ENCODE measurements around the gene METAP1D.
"Not testable (repeated sequence)": the region's sequence is repeated elsewhere in the genome, so short reads cannot be mapped to it uniquely, and the experiment has no call there.

Gene METAP1D

GRCh38 chr2:171999604-172000469 lies at the start of gene METAP1D:
TSS of gene METAP1D (plus strand) at chr2:171999953. CDS start at chr2:171999970, 17 bp downstream.
- H3K27ac ChIP-seq: peak within 1 kb of the TSS in 17 of 21 experiments; percentile 23 to 71 (median 59)
- peak within 1 kb of the TSS; percentile 49 to 66 (median 55) for H3K4me3 ChIP-seq

DNA sequence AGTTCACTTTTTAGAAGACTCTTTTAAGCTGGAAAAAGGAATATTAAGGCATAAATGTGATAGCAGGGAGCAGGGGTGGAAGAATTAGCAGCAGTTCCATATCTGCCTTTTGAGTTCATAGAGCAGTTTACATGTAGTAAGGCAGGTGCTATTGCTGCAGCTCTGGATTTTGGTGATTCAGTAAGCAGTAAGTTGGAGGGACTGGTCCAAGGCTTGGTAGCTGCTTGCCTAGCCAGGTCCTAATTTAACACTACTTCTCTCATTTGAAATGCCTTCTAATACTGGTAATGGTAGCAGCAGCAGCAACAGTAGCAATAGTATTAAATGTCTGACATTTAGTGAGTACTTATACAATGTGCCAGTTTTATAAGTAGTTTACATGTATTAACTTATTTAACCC lies 47.5 kb upstream of the METAP1D start:
- Histone ChIP-seq H3K27ac (no peak overlapping the region), H3K4me3 (no peak overlapping the region)

- Histone ChIP-seq H3K4me3 (no peak overlapping the region), H3K27ac (no peak overlapping the region)
These were observed 47.0 kb upstream of the METAP1D start for GRCh38 chr2:171952748-171953147.

DNA sequence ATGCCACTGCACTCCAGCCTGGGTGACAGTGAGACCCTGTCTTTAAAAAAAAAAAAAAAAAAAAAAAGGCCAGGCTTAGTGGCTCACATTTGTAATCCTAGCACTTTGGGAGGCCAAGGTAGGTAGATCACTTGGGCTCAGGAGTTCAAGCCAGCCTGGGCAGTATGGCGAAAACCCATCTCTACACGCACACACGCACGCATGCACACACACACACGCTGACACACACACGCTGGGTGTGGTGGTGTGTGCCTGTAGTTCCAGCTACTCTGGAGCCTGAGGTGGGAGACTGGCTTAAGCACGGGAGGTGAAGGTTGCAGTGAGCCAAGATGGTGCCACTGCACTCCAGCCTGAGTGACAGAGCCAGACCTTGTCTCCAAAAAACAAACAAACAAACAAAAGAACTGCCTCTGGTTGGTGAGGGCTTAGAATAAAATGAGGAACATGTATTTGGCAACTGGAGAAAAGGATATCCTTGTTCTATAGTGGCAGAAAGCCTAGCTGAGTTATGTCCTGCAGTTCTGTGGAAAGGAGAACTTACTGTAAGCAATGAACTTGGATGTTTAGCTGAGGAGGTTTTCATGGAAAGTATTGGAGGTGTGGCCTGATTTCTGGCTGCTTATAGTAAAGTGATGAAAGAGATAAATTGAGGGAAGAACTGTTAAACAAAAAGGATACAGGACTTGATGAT lies 43.5 kb upstream of the METAP1D start:
- no peak overlapping the region for H3K27ac ChIP-seq

DNA sequence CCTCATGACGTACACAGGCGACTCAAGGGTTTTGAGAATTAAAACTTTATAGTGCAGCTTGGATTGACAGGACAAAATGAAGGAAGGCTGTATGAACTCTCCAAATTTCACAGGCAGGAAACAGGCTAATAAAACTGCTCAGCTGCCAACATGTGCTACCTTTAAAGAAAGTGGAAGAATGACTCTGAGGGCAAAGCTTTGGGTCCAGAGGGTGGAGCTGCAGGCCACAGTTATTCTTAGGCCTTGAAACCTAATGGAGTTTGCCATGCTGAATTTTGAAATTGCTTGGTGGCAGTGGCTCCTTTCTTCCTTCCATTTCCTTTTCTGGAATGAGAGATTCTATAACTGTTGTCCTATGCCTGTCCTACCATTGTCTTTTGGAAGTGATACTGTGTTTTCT lies 42.7 kb upstream of the METAP1D start:
- H3K4me3 ChIP-seq: no peak overlapping the region
- no peak overlapping the region for H3K27ac ChIP-seq

More for the DNA sequence above, 43.5 kb upstream of the METAP1D start:
- no peak overlapping the region for H3K4me3 ChIP-seq

- no peak overlapping the region for H3K4me3 ChIP-seq
- no peak overlapping the region for H3K27ac ChIP-seq
These were observed 41.3 kb upstream of the METAP1D start for GRCh38 chr2:171958475-171958874.

DNA sequence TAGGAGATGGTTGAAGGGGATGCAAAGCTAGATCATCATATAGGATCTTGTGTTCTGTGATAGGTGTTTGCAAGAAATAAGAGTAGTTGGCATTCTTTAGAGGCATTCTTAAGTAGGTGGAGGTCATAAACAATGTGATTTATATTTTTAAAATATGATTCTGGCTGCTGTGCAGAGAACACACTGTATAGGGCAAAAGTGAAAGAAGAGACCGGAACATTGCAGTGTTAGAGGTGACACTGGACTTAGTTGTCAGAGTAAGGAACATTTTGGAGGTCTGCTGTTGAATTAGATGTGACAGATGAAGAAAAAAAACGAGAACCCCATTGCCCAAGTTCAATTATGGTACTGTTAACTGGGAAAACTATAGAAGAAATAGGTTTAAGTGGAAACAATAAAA lies 39.8 kb upstream of the METAP1D start:
- Histone ChIP-seq H3K27ac (no peak overlapping the region), H3K4me3 (no peak overlapping the region)

DNA sequence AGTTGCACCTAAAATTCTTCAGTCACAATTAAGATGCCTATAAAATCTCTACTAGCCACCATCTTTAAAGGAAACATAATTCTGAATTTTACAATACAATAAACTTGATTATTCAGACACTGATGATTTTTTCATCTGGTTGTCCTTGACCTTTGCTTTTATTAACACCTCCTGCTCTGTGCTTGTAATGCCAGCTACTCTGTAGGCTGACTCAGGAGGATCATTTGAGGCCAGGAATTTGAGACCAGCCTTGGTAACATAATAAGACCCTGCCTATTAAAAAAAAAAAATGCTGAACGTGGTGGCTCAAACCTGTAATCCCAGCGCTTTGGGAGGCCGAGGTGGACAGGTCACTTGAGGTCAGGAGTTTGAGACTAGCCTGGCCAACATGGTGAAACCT lies 39.2 kb upstream of the METAP1D start:
- Histone ChIP-seq H3K4me3 (no peak overlapping the region), H3K27ac (no peak overlapping the region)

DNA sequence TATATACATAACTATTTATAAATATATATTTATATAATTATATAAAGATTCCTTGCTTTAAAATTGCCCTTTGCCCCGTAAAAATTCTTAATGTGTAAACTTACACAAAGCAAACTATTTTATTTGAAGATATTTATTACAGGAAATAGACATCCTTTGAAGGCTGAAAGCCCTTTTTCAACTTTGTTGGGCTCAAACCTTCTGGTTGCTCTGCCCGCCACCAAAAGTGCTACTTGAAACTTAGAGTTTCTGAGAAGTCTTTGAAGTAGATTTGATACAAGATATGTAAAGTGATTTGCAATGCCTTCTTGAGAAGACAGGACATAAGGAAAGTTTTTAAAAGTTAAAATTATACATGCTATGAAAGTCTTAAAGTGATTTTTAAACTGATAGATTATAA lies 36.6 kb upstream of the METAP1D start:
- H3K27ac ChIP-seq: no peak overlapping the region
- H3K4me3 ChIP-seq: no peak overlapping the region

GRCh38 chr2:171964308-171964707 lies 35.4 kb upstream of the METAP1D start:
- Histone ChIP-seq H3K27ac (no peak overlapping the region), H3K4me3 (no peak overlapping the region)

DNA sequence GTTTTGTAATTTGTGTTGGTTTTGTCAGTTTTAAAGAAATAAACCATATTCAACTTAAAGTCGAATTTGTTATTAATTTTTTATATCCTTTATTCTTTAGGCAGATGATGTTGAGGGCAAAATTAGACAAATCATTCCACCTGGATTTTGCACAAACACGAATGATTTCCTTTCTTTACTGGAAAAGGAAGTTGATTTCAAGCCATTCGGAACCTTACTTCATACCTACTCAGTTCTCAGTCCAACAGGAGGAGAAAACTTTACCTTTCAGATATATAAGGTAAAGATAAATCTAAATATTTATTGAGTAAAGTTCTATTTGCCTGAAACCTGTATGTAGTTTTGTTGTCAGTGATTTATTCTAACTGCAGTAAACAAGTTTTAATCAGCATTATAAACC lies 34.5 kb upstream of the METAP1D start:
- Histone ChIP-seq H3K27ac (no peak overlapping the region), H3K4me3 (no peak overlapping the region)

DNA sequence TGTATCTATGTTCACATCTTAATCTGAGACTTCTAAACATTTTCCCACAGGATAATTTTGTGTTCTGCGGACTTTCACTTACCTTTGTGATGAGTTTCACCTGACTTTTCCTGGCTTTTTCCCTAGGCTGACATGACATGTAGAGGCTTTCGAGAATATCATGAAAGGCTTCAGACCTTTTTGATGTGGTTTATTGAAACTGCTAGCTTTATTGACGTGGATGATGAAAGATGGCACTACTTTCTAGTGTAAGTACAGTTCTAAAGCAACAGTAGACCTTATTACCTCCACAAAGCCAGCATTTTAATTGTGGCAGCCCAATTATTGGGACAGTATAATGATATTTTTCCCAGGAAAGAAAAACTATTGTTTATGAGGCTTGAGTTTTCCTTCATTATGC lies 34.1 kb upstream of the METAP1D start:
- no peak overlapping the region for H3K27ac ChIP-seq
- no peak overlapping the region for H3K4me3 ChIP-seq

DNA sequence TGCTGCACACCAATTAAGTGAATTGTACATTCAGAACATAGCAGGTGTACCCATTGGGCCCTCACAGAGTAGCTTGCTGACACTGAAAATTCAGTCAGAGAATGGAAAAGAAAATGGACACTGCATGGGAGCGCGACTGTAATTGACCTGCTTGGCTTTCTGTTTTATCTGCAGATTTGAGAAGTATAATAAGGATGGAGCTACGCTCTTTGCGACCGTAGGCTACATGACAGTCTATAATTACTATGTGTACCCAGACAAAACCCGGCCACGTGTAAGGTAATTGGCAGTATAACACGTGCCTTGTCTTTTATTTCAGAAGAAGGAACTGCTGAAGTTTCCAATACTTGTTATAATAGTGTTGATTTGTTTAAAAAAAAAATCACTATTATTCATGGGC lies 33.5 kb upstream of the METAP1D start:
- Histone ChIP-seq H3K27ac (no peak overlapping the region), H3K4me3 (no peak overlapping the region)

DNA sequence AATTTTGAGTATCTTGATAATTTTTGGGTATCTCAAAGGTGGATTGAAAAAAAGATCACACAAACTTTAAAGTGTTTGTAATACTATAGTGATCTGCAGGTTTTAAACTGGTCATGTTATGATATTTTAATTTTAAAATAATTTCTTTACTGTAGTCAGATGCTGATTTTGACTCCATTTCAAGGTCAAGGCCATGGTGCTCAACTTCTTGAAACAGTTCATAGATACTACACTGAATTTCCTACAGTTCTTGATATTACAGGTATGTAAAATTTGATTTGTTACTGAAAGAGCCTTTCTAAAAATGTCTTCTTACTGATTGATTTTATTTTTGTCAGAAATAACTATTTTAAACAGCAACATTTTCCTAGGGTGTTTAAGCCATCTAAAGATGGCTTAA lies 33.1 kb upstream of the METAP1D start:
- H3K4me3 ChIP-seq: no peak overlapping the region
- no peak overlapping the region for H3K27ac ChIP-seq

DNA sequence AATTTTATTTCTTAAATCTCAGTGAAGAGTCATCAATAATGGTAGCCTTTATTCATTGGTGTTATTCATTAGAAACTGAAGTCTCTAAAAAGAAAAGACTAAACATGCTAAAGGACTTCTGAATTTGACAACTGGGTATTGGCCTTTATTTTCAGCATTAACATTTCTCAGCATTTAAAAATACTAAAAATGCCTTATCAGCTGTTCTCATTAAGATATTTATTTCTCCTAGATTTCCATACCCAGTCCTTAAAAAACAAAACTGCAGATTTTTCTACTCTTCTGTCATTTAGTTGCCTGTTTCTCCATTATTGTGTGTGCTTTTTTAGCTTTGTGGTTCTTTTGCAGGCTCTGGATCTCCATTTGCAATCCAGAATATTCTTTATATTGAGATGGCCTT lies 31.2 kb upstream of the METAP1D start:
- H3K27ac ChIP-seq: no peak overlapping the region
- H3K4me3 ChIP-seq: no peak overlapping the region

GRCh38 chr2:171972329-171972982 lies 27.3 kb upstream of the METAP1D start:
- no peak overlapping the region for H3K27ac ChIP-seq

DNA sequence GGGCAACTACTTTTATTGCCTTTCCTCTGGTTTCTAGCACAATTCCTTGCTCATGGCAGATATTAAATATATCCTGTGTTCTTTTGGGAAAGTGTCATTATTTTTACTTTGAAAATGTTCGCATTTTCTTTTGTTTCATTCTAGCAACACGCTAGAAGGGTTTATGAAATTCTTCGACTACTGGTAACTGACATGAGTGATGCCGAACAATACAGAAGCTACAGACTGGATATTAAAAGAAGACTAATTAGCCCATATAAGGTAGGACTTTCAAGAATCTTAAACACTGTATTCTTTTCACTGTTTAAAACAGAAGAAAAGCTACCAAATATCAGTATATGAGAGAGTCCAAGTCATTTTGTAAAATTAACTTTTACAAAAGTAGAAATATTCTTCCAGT lies 20.6 kb upstream of the METAP1D start:
- Histone ChIP-seq H3K27ac (no peak overlapping the region), H3K4me3 (no peak overlapping the region)

More at GRCh38 chr2:171972329-171972982, 27.3 kb upstream of the METAP1D start:
- no peak overlapping the region for H3K4me3 ChIP-seq

GRCh38 chr2:171983924-171984323 lies 15.8 kb upstream of the METAP1D start:
- not testable (repeated sequence) for H3K27ac ChIP-seq, H3K4me3 ChIP-seq

DNA sequence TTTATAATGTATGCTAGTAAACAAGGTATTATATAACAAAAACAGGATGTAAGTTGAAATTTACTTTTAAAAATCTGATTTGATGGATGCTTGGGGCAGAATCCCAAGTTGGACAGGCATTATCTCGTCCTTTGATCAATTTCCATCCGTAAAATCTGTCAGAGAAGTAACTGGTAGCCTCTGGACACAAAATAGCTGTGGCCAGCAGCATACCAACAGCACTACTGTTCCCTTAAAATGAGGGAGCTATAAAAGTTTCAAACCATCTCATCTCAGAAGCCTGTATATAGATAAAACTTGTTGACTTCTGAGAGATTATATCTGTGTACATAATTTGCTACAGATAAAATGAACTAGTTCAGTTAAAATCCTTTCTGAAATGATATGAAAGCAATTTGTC lies 14.7 kb upstream of the METAP1D start:
- Histone ChIP-seq H3K4me3 (no peak overlapping the region), H3K27ac (no peak overlapping the region)

- Histone ChIP-seq H3K27ac (no peak overlapping the region), H3K4me3 (no peak overlapping the region)
These were observed 13.0 kb upstream of the METAP1D start for GRCh38 chr2:171986778-171987177.

DNA sequence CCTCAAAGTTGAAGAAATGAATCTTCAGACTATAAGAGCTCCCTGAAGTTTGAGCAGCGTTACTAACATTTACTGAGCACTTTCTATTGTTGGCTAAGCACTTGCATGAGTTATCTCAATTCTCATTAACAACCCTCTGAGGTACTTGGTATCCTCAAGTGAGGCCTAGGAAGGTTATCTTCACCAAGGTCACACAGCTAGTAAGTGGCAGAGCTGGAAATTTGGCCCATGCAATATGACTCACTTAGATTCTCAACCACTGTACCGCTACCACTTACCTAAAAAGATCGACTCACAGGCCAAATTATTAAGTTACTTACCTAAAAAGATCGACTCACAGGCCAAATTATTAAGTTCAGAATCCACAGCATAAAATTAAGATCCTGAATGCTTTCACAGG lies 8.7 kb upstream of the METAP1D start:
- Histone ChIP-seq H3K4me3 (no peak overlapping the region), H3K27ac (no peak overlapping the region)

Measured in skin epidermis (tissue), 12 donors.